ENCODE data around the gene CDS1.

DNA sequence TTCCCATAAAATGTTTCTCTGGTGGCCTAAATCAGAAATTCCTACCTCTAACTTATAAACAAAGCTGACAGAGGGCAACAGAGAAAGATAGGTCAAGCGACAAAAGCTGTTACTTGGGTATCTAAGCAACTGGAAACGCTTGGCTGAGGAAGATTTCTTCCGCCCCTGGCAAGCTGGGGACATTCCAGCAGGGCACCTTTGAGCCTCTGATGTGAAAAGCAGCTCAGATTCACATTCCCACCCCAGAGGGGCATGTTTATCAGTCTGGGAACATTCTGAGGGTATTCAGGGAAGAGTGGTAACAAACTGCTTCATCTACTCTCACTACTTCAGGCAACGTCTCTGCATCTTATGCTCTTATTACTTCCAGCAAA is 3.5 kb upstream of the CDS1 start:
- TF ChIP-seq POLR2A (IDR thresholded peaks at IDR 0.05): no peak
- TF ChIP-seq, protein P1, sequence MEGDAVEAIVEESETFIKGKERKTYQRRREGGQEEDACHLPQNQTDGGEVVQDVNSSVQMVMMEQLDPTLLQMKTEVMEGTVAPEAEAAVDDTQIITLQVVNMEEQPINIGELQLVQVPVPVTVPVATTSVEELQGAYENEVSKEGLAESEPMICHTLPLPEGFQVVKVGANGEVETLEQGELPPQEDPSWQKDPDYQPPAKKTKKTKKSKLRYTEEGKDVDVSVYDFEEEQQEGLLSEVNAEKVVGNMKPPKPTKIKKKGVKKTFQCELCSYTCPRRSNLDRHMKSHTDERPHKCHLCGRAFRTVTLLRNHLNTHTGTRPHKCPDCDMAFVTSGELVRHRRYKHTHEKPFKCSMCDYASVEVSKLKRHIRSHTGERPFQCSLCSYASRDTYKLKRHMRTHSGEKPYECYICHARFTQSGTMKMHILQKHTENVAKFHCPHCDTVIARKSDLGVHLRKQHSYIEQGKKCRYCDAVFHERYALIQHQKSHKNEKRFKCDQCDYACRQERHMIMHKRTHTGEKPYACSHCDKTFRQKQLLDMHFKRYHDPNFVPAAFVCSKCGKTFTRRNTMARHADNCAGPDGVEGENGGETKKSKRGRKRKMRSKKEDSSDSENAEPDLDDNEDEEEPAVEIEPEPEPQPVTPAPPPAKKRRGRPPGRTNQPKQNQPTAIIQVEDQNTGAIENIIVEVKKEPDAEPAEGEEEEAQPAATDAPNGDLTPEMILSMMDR (IDR thresholded peaks at IDR 0.05): no peak
